NCI-H2081 treated with DMSO at 0.1 percent for 48 hours (cell line): ENCODE results near the gene GABBR1.

Source experiments
- DNase-seq: peaks from one replicate; lab custom pipeline; 2025; lab: John Stamatoyannopoulos, UW

GABBR1 gene

GRCh38 chr6:29620630-29621029, 12.4 kb downstream of the GABBR1 start:
- no peak for DNase-seq

- DNase-seq: no peak
These were observed 13.3 kb downstream of the GABBR1 start for GRCh38 chr6:29619578-29620160.

- DNase-seq: no peak
These were observed 15.0 kb downstream of the GABBR1 start for GRCh38 chr6:29617782-29618554.

- no peak for DNase-seq
These were observed 21.6 kb downstream of the GABBR1 start for GRCh38 chr6:29611426-29611825.

GRCh38 chr6:29610540-29610939, 22.4 kb downstream of the GABBR1 start:
- no peak for DNase-seq

- DNase-seq: no peak
These were observed 24.9 kb downstream of the GABBR1 start for GRCh38 chr6:29608131-29608530.

- no peak for DNase-seq
These were observed 29.1 kb downstream of the GABBR1 start for GRCh38 chr6:29603930-29604329.

GRCh38 chr6:29603456-29603855, 29.5 kb downstream of the GABBR1 start:
- no peak for DNase-seq

- no peak for DNase-seq
These were observed 30.2 kb downstream of the GABBR1 start for GRCh38 chr6:29602564-29603361.

- no peak for DNase-seq
These were observed 34.7 kb downstream of the GABBR1 start for GRCh38 chr6:29598172-29598747.

- no peak for DNase-seq
These were observed 35.8 kb downstream of the GABBR1 start for GRCh38 chr6:29597184-29597583.

- DNase-seq: no peak
These were observed 36.5 kb downstream of the GABBR1 start for GRCh38 chr6:29596381-29596900.

GRCh38 chr6:29593199-29593855, 39.7 kb downstream of the GABBR1 start:
- no peak for DNase-seq

- DNase-seq: no peak
These were observed 41.3 kb downstream of the GABBR1 start for GRCh38 chr6:29591677-29592076.

- no peak for DNase-seq
These were observed 42.7 kb downstream of the GABBR1 start for GRCh38 chr6:29590218-29590808.

GRCh38 chr6:29589423-29590048, 43.4 kb downstream of the GABBR1 start:
- no peak for DNase-seq

- DNase-seq: no peak
These were observed 48.2 kb downstream of the GABBR1 start, which contains the start of gene OR2H2 for GRCh38 chr6:29584821-29585220. OR2H2 (plus strand) TSS chr6:29585121; CDS start chr6:29587945, 2,824 bp downstream.

- no peak for DNase-seq
These were observed 55.4 kb downstream of the GABBR1 start for GRCh38 chr6:29577544-29577943.

GRCh38 chr6:29576056-29576455, 56.9 kb downstream of the GABBR1 start:
- no peak for DNase-seq

GRCh38 chr6:29567991-29568390, 65.0 kb downstream of the GABBR1 start:
- no peak for DNase-seq

GRCh38 chr6:29567541-29567940, 65.4 kb downstream of the GABBR1 start:
- no peak for DNase-seq
